ENCODE data around the gene DLG2. TPM values are rescaled to one million over a fixed set of nuclear protein-coding genes. Genes with fewer than 3 reads are reported as not detected.
A peak's percentile ranks its signal among the peaks of the same experiment; 100 is the strongest.

The DLG2 gene
- total and polyA plus RNA-seq, 2 of the 4 experiments (the other 2 are of a cell fraction) = 0.31 to 0.36 TPM

DNA sequence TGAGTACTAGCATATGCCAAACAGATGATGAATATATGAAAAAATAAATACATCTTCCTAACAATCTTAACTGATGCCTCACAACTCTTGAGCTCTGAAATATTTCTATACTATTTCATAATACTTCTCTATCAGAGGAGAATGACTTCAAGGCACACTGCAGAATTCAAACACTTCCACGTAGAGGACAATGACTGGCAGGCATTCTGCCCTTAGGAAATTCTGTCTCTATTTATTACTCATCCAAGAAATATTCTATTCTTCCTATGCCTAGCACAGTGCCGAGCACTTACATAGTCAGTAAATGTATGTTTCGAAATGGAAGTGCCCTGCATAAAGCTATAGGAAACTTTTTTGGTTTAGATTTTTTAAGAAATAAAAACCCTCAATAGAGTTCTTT, 809.1 kb downstream of the DLG2 start:
- H3K36me3 ChIP-seq (ENCODE audit: control insufficient read depth, insufficient read depth, low read length) = no peaks in the 10 kb centered on the region
- no peak overlapping the region for H4K8ac ChIP-seq (ENCODE audit: low read depth in 2 of 2, low read length in 2 of 2)
- no peak overlapping the region for H3K56ac ChIP-seq (ENCODE audit: extremely low read depth, insufficient read depth, low read length)
- no peak overlapping the region for H4K5ac ChIP-seq (ENCODE audit: low read depth, low read length)
- peak; percentile 5 for DNase-seq
- H2AFZ ChIP-seq (replicated peaks; ENCODE audit: low read length, poor library complexity) = no peak overlapping the region
- no peak overlapping the region for H3K4me2 ChIP-seq (ENCODE audit: low read depth, low read length)
- H2BK20ac ChIP-seq (ENCODE audit: low read depth, low read length) = no peak overlapping the region
- H3K4me3 ChIP-seq (ENCODE audit: insufficient read depth, low read depth, low read length) = no peak overlapping the region
- no peak overlapping the region for H3K4ac ChIP-seq (ENCODE audit: low read depth, low read length)
- intact Hi-C loops (cut with micrococcal nuclease) (no loop called here), in situ Hi-C loops (cut with MboI; ENCODE audit: low sequenced_read_pairs) (no loop called here), dilution Hi-C loops (cut with HindIII; ENCODE audit: low sequenced_read_pairs, unreplicated experiment) (no loop called here)
- H4K91ac ChIP-seq (ENCODE audit: insufficient read depth, low read depth, low read length) = no peak overlapping the region
- H3K9ac ChIP-seq (ENCODE audit: low read depth, low read length) = no peak overlapping the region
- H3K18ac ChIP-seq (ENCODE audit: low read depth, low read length) = no peak overlapping the region
- no peaks in the 10 kb centered on the region for H3K9me1 ChIP-seq (ENCODE audit: insufficient read depth, low read length)
- H3K14ac ChIP-seq (replicated peaks; ENCODE audit: low read depth, low read length) = no peak overlapping the region
- TF ChIP-seq MAFK (IDR thresholded peaks at IDR 0.05; ENCODE audit: low read depth, low read length) = no peak
- no peak for TF ChIP-seq POLR2A (IDR thresholded peaks at IDR 0.05; ENCODE audit: low read depth, low read length)
- TF ChIP-seq RCOR1 (IDR thresholded peaks at IDR 0.05; ENCODE audit: insufficient replicate concordance, low read length) = no peak
- TF ChIP-seq, protein P1, sequence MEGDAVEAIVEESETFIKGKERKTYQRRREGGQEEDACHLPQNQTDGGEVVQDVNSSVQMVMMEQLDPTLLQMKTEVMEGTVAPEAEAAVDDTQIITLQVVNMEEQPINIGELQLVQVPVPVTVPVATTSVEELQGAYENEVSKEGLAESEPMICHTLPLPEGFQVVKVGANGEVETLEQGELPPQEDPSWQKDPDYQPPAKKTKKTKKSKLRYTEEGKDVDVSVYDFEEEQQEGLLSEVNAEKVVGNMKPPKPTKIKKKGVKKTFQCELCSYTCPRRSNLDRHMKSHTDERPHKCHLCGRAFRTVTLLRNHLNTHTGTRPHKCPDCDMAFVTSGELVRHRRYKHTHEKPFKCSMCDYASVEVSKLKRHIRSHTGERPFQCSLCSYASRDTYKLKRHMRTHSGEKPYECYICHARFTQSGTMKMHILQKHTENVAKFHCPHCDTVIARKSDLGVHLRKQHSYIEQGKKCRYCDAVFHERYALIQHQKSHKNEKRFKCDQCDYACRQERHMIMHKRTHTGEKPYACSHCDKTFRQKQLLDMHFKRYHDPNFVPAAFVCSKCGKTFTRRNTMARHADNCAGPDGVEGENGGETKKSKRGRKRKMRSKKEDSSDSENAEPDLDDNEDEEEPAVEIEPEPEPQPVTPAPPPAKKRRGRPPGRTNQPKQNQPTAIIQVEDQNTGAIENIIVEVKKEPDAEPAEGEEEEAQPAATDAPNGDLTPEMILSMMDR (conservative IDR thresholded peaks at IDR 0.05; ENCODE audit: low read depth, low read length) = no peak
- TF ChIP-seq MAZ (IDR thresholded peaks at IDR 0.05; ENCODE audit: borderline replicate concordance, low read depth, low read length) = no peak
- TF ChIP-seq RFX5 (IDR thresholded peaks at IDR 0.05; ENCODE audit: low read depth, low read length) = no peak
- no peak for TF ChIP-seq FOS (IDR thresholded peaks at IDR 0.05; ENCODE audit: low read depth, low read length)
- no peak for TF ChIP-seq CHD1 (IDR thresholded peaks at IDR 0.05; ENCODE audit: low read depth, low read length)
- TF ChIP-seq USF2 (IDR thresholded peaks at IDR 0.05; ENCODE audit: low read depth, low read length) = no peak
- no peak for TF ChIP-seq SMC3 (IDR thresholded peaks at IDR 0.05; ENCODE audit: low read depth, low read length)
- TF ChIP-seq BHLHE40 (IDR thresholded peaks at IDR 0.05; ENCODE audit: low read depth, low read length) = no peak
- TF ChIP-seq CEBPB (IDR thresholded peaks at IDR 0.05; ENCODE audit: low read depth, low read length) = no peak
- no peaks in the 10 kb centered on the region for H3K9me3 ChIP-seq (ENCODE audit: control insufficient read depth, insufficient read depth, low read length)
- H4K20me1 ChIP-seq (ENCODE audit: insufficient read depth, low read length) = no peaks in the 10 kb centered on the region
- H2AK9ac ChIP-seq (replicated peaks; ENCODE audit: low read depth, low read length, poor library complexity) = no peak overlapping the region
- H2BK15ac ChIP-seq (ENCODE audit: low read depth, low read length) = no peak overlapping the region
- ChIA-PET CTCF (interaction anchor here (0.6 kb wide), 1 partner anchor 14 kb away, joined by 3 read pairs; no protein-coding TSS in a partner anchor), POLR2A (ENCODE audit: unreplicated experiment) (no interaction called here)
- H2BK5ac ChIP-seq (ENCODE audit: low read depth, low read length, poor library complexity, severe bottlenecking) = no peak overlapping the region
- no peak overlapping the region for H2AK5ac ChIP-seq (ENCODE audit: low read depth, low read length)
- no peaks in the 10 kb centered on the region for H3K79me1 ChIP-seq (ENCODE audit: low read depth in 1 of 2, low read length in 2 of 2)
- no CpG with 5 or more reads among the region's 3 CpGs for WGBS, 2 experiments (ENCODE audit: extremely low coverage in 2 of 2, insufficient read length in 1 of 2)
- BruUV-seq (replicated peaks) = no TSS peak
- H3K27me3 ChIP-seq (ENCODE audit: control insufficient read depth, insufficient read depth, low read length) = no peaks in the 10 kb centered on the region
- no peaks in the 10 kb centered on the region for H3K4me1 ChIP-seq (ENCODE audit: control insufficient read depth, insufficient read depth, low read length)
- H2BK120ac ChIP-seq (ENCODE audit: low read depth, low read length) = no peak overlapping the region
- no peak for ATAC-seq (ENCODE audit: low read depth)
- no peak overlapping the region for H3K23ac ChIP-seq (ENCODE audit: low read depth, low read length)
- no peak overlapping the region for H3K27ac ChIP-seq (ENCODE audit: insufficient read depth, low read length)

All from IMR-90 (cell line).